Esophagus squamous epithelium (tissue), 4 donors: ENCODE data around the gene RFX2.

Experiments used
- POLR2A ChIP-seq, 4 donors: fragments of 450-650 bp; IDR thresholded peaks; one replicate each; pipeline ENCODE4 v1.6.1; 2017; ENCODE audit warnings: antibody characterized with exemption in 4 of 4, mild to moderate bottlenecking in 4 of 4, moderate library complexity in 3 of 4
- TF ChIP-seq, protein P1 (sequence below), 6 experiments: fragments of 450-650 bp in 4 of 6; fragments of 200-600 bp in 2 of 6; sonication (generic) in 2 of 6; IDR thresholded peaks; one replicate each; pipeline ENCODE4 v1.5.1; 2016 to 2019; ENCODE audit warnings: antibody characterized with exemption in 6 of 6, mild to moderate bottlenecking in 4 of 6, moderate library complexity in 4 of 6

GRCh38 chr19:6109947-6110346 lies 353 bp downstream of the RFX2 start:
- TF ChIP-seq, protein P1, sequence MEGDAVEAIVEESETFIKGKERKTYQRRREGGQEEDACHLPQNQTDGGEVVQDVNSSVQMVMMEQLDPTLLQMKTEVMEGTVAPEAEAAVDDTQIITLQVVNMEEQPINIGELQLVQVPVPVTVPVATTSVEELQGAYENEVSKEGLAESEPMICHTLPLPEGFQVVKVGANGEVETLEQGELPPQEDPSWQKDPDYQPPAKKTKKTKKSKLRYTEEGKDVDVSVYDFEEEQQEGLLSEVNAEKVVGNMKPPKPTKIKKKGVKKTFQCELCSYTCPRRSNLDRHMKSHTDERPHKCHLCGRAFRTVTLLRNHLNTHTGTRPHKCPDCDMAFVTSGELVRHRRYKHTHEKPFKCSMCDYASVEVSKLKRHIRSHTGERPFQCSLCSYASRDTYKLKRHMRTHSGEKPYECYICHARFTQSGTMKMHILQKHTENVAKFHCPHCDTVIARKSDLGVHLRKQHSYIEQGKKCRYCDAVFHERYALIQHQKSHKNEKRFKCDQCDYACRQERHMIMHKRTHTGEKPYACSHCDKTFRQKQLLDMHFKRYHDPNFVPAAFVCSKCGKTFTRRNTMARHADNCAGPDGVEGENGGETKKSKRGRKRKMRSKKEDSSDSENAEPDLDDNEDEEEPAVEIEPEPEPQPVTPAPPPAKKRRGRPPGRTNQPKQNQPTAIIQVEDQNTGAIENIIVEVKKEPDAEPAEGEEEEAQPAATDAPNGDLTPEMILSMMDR (IDR thresholded peaks at IDR 0.05) = no peak
- no peak for TF ChIP-seq POLR2A (IDR thresholded peaks at IDR 0.05)
